Brain microvascular endothelial cell (primary cell): ENCODE data around the gene RAB8A.

ENCODE experiments used
- DNase-seq: peaks from one replicate; pipeline ENCODE4 v3.0.0-alpha.2; 2020
- H3K27ac ChIP-seq: fragments of 250-450 bp; sonication (Bioruptor Pico); 2 replicates; pipeline ENCODE4 v1.5.1; 2020; ENCODE audit warnings: mild to moderate bottlenecking, moderate library complexity
- H3K27me3 ChIP-seq: fragments of 250-450 bp; sonication (Bioruptor Pico); replicated peaks from 2 replicates; pipeline ENCODE4 v1.5.1; 2020; ENCODE audit warnings: mild to moderate bottlenecking
- H3K36me3 ChIP-seq: fragments of 250-450 bp; sonication (Bioruptor Pico); replicated peaks from 2 replicates; pipeline ENCODE4 v1.5.1; 2020; ENCODE audit warnings: mild to moderate bottlenecking
- H3K4me3 ChIP-seq: 2 replicates; pipeline ENCODE4 v1.5.1; 2011; ENCODE audit warnings: low read depth, mild to moderate bottlenecking, control low read depth, low read length, moderate library complexity
- CTCF ChIP-seq: IDR thresholded peaks from 2 replicates; pipeline ENCODE4 v1.5.1; 2011; ENCODE audit warnings: low read depth, mild to moderate bottlenecking, moderate library complexity, low read length, control low read depth, inconsistent platforms; ENCODE audit errors: missing control alignments
- in situ Hi-C: cut with HindIII; loops from 2 replicates; pipeline ENCODE4 v1.10.0; 2017; ENCODE audit warnings: low sequenced_read_pairs, low pct_ligation_motif_present

RAB8A gene

DNA sequence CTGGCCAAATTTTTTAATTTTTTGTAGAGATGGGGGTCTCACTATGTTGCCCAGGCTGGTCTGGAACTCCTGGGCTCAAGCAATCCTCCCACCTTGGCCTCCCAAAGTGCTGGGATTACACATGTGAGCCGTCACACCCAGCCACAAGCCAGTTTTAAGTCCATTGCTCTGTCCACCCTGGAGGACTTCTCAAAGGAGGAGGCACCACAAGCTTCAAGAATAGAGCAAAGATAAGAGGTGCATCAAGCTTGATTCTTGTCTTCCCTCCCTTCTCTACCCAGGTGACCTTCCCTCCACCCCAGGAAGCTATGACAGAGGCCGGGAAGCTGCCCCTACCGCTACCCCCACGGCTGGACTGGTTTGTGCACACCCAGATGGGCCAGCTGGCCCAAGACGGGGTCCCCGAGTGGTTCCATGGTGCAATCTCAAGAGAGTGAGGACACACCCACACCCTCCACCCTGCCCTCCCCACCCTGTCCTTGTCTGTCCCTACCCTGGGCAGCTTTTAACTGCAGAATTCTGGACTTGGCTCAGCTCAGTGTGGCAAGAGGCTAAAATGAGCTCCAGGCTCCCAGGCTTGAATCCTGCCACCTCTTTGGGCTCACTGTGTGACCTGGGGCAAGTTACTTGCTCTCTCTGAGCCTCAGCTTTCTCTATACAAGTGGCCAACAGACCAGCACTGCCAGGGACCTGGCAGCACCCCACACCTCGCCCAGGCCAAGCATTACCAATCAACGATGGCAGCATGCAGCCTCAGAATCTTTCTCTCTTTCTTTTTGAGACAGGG is 36.9 kb downstream of the RAB8A start:
- TF ChIP-seq CTCF = no peak
- in situ Hi-C loops = no loop called here
- Histone ChIP-seq H3K27me3 (no peaks in the 10 kb centered on the region), H3K36me3 (no peaks in the 10 kb centered on the region), H3K4me3 (no peak overlapping the region), H3K27ac (no peak overlapping the region)
- DNase-seq = no peak

DNA sequence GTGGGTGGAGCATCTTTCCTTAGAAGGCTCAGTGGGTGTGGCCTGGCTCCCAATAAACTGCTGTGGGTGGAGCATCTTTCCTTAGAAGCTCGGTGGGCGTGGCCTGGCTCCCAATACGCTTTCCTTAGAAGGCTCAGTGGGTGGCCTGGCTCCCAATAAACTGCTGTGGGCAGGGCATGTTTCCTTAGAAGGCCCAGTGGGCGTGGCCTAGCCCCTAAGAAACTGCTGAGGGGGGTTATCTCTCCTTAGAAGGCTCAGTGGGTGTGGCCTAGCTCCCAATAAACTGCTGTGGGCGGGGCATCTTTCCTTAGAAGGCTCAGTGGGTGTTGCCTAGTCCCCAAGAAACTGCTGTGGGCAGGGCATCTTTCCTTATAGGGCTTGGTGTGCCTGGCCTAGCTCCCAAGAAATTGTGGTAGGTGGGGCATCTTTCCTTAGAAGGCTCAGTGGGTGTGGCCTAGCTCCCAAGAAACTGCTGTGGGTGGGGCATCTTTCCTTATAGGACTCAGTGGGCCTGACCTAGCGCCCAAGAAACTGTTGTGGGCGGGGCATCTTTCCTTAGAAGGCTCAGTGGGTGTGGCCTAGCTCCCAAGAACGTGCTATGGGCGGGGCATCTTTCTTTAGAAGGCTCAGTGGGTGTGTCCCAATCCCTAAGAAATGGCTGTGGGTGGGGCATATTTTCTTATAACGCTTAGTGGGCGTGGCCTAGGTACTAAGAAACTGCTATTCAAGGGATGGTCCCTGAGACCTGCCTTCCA is 42.1 kb downstream of the RAB8A start:
- no peak for DNase-seq
- in situ Hi-C loops = no loop called here
- H3K27me3 ChIP-seq = no peaks in the 10 kb centered on the region
- H3K27ac ChIP-seq = no peak overlapping the region
- no peaks in the 10 kb centered on the region for H3K36me3 ChIP-seq
- H3K4me3 ChIP-seq = no peak overlapping the region
- no peak for TF ChIP-seq CTCF

DNA sequence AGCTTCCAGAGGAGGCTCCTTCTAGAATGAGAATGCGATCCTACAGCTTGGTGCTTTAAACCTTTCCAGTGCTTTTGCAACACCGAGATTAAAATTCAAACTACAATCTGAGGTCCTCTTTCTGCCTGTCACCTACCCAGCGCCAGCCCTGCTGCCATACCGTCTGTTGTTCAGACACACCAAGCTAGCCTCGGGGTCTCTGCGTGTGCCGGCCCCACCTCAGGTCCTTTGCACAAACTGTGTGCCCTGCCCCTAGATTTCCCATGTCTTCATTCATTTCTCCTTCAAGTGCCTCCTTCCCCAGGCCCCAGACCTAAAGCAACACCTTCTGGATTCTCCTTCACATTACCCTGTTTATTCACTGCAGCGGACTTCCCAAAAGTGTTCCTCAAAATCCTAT is 42.9 kb downstream of the RAB8A start:
- Histone ChIP-seq H3K27me3 (no peaks in the 10 kb centered on the region), H3K27ac (no peak overlapping the region), H3K4me3 (no peak overlapping the region), H3K36me3 (no peaks in the 10 kb centered on the region)
- no peak for DNase-seq
- no peak for TF ChIP-seq CTCF
- in situ Hi-C loops = no loop called here

DNA sequence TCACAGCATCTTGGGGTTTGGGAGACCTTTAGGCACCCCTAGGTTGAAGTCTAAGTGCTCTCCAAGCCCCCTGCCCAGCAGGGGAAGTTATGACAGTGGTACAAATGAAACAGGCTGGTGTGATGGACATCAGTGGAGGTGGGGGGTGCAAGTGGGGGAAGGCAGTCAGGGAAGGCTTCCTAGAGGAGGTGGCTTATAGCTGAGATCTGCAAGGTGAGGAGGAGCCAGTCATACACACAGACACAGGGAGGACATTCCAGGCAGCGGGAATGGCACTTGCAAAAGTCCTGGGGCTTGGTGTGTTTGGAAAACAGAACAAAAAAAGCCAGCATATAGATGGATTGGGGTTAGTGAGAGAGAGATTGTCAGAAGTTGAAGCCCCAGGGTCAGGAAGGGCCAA is 43.4 kb downstream of the RAB8A start:
- in situ Hi-C loops = no loop called here
- Histone ChIP-seq H3K27me3 (no peaks in the 10 kb centered on the region), H3K36me3 (no peaks in the 10 kb centered on the region), H3K27ac (no peak overlapping the region), H3K4me3 (no peak overlapping the region)
- no peak for TF ChIP-seq CTCF
- DNase-seq = no peak

DNA sequence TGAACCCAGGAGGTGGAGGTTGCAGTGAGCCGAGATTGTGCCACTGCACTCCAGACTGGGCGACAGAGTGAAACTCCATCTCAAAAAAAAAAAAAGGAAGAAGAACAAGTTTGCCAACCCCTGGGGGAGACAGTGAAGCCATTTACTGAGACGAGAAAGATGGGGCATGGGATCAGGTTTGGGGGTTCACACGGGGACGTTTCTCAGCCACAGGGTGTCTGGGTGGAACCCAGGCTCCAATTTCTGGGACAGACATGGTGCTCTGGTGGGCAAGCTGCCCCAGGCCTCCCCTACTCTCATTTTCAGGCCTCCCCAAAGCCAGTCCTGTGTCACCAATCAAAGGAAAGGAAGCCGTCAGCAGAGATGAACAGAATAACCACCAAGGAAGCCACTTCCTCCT is 45.2 kb downstream of the RAB8A start:
- no peak overlapping the region for H3K27ac ChIP-seq
- in situ Hi-C loops = no loop called here
- no peaks in the 10 kb centered on the region for H3K27me3 ChIP-seq
- TF ChIP-seq CTCF = no peak
- DNase-seq = no peak
- H3K36me3 ChIP-seq = no peaks in the 10 kb centered on the region
- no peak overlapping the region for H3K4me3 ChIP-seq
